ENCODE data around the gene ACTN1. TPM values are rescaled to one million over a fixed set of nuclear protein-coding genes. Genes with fewer than 3 reads are reported as not detected.
A peak's percentile ranks its signal among the peaks of the same experiment; 100 is the strongest.

The ACTN1 gene
- total RNA-seq, 4 donors from 2014 or later = 10.0 to 17.3 (median 14.1) TPM

GRCh38 chr14:68937471-68938270 is 41.4 kb downstream of the ACTN1 start:
- Histone ChIP-seq H3K36me3 (no peaks in the 10 kb centered on the region), H3K4me3 (no peak overlapping the region), H3K27ac (peak overlapping the region; percentile 65 to 81 (median 74)), H3K9me3 (no peaks in the 10 kb centered on the region), H3K4me1 (peaks cover 21 to 33% of the 10 kb centered on the region in 2 donors), H3K27me3 (no peaks in the 10 kb centered on the region)
- TF ChIP-seq CTCF (IDR thresholded peaks at IDR 0.05 in 4 of 5, conservative IDR thresholded peaks at IDR 0.05 in 1 of 5) (peak in 2 of 5 experiments; percentile 23 to 35), POLR2A (IDR thresholded peaks at IDR 0.05) (no peak)
- intact Hi-C loops (cut with DNase I; ENCODE audit: low total_unique reads) (loop anchor here (2.0 kb wide), 1 partner anchor 41 kb away; the partner anchor contains the start of gene ACTN1), in situ Hi-C loops (cut with MboI; ENCODE audit: low sequenced_read_pairs in 4 of 4) (no loop called here)
- DNase-seq = no peak
- ATAC-seq = peak; percentile 17 to 36

- Histone ChIP-seq H3K36me3 (no peaks in the 10 kb centered on the region), H3K4me1 (peaks cover 21 to 33% of the 10 kb centered on the region in 2 donors), H3K9me3 (no peaks in the 10 kb centered on the region), H3K27ac (peak overlapping the region; percentile 65 to 81 (median 74)), H3K27me3 (no peaks in the 10 kb centered on the region), H3K4me3 (no peak overlapping the region)
- intact Hi-C loops (cut with DNase I; ENCODE audit: low total_unique reads) (loop anchor here (2.0 kb wide), 1 partner anchor 42 kb away; the partner anchor contains the start of gene ACTN1), in situ Hi-C loops (cut with MboI; ENCODE audit: low sequenced_read_pairs in 4 of 4) (no loop called here)
- DNase-seq (no peak), ATAC-seq (no peak)
- TF ChIP-seq CTCF (IDR thresholded peaks at IDR 0.05 in 4 of 5, conservative IDR thresholded peaks at IDR 0.05 in 1 of 5) (no peak), POLR2A (IDR thresholded peaks at IDR 0.05) (no peak)
Observed at GRCh38 chr14:68936980-68937379, 42.1 kb downstream of the ACTN1 start.

- Histone ChIP-seq H3K9me3 (no peaks in the 10 kb centered on the region), H3K36me3 (no peaks in the 10 kb centered on the region), H3K4me3 (no peak overlapping the region), H3K27ac (peak overlapping the region; percentile 65 to 81 (median 74)), H3K4me1 (peaks cover 21 to 33% of the 10 kb centered on the region in 2 donors), H3K27me3 (no peaks in the 10 kb centered on the region)
- ATAC-seq (no peak), DNase-seq (no peak)
- TF ChIP-seq CTCF (IDR thresholded peaks at IDR 0.05 in 4 of 5, conservative IDR thresholded peaks at IDR 0.05 in 1 of 5) (no peak), POLR2A (IDR thresholded peaks at IDR 0.05) (no peak)
- in situ Hi-C loops (cut with MboI; ENCODE audit: low sequenced_read_pairs in 4 of 4) = no loop called here
- intact Hi-C loops (cut with DNase I; ENCODE audit: low total_unique reads) = loop anchor here (2.0 kb wide), 1 partner anchor 42 kb away; the partner anchor contains the start of gene ACTN1
Observed at GRCh38 chr14:68936476-68936875, 42.6 kb downstream of the ACTN1 start.

- H3K4me3 ChIP-seq = no peak overlapping the region
- H3K27me3 ChIP-seq = no peaks in the 10 kb centered on the region
- peak overlapping the region; percentile 65 to 81 (median 74) for H3K27ac ChIP-seq
- intact Hi-C loops (cut with DNase I; ENCODE audit: low total_unique reads) = loop anchor here (2.0 kb wide), 1 partner anchor 43 kb away; the partner anchor contains the start of gene ACTN1
- H3K9me3 ChIP-seq = no peaks in the 10 kb centered on the region
- no peaks in the 10 kb centered on the region for H3K36me3 ChIP-seq
- peak in 1 of 2 donors; percentile 35 for ATAC-seq
- peaks cover 21 to 33% of the 10 kb centered on the region in 2 donors for H3K4me1 ChIP-seq
- DNase-seq = no peak
- in situ Hi-C loops (cut with MboI; ENCODE audit: low sequenced_read_pairs in 4 of 4) = no loop called here
- TF ChIP-seq CTCF (IDR thresholded peaks at IDR 0.05 in 4 of 5, conservative IDR thresholded peaks at IDR 0.05 in 1 of 5) (no peak), POLR2A (IDR thresholded peaks at IDR 0.05) (no peak)
Observed at GRCh38 chr14:68935761-68936214, 43.3 kb downstream of the ACTN1 start.
